H1 (cell line): Measurements from ENCODE around the gene BRPF1. TPM values are rescaled to one million over a fixed set of nuclear protein-coding genes. Genes with fewer than 3 reads are reported as not detected.

Source experiments
- ASH2L ChIP-seq: fragments of 200-600, 300-600 bp; sonication (generic); IDR thresholded peaks from one replicate; pipeline ENCODE4 v1.7.1; 2017; ENCODE audit warnings: low read length
- MAFK ChIP-seq: IDR thresholded peaks from 2 replicates; pipeline ENCODE4 v1.6.1; 2012; ENCODE audit warnings: low read depth, mild to moderate bottlenecking, improper control_type of control experiment, low read length
- POLR2A ChIP-seq, 2 experiments: IDR thresholded peaks; 1 replicate in 1 of 2; 2 replicates in 1 of 2; pipeline ENCODE4 v1.6.1; 2011; ENCODE audit warnings: low read depth in 2 of 2, low read length in 2 of 2, mild to moderate bottlenecking in 2 of 2; ENCODE audit errors: control extremely low read depth in 1 of 2
- POLR2AphosphoS5 ChIP-seq: IDR thresholded peaks from 2 replicates; pipeline ENCODE4 v1.6.1; 2011; ENCODE audit warnings: low read depth, low read length
- RFX5 ChIP-seq: IDR thresholded peaks from 2 replicates; pipeline ENCODE4 v1.6.1; 2011; ENCODE audit warnings: low read depth, low read length, improper control_type of control experiment, borderline replicate concordance
- polyA plus RNA-seq, 7 experiments: library from polyadenylated mRNA; depleted of rRNA in 3 of 7; stranded (reverse) in 5 of 7; unstranded in 2 of 7; fragments of >200 nt in 5 of 7; fragments of 200-250 nt in 2 of 7; gene quantifications; 1 replicate in 5 of 7; 2 replicates in 1 of 7; 4 replicates in 1 of 7; pipeline versions ENCODE4 v1.2.1 to v1.2.3, GENCODE V29; 2011 to 2013; ENCODE audit warnings: missing spikeins in 2 of 7, mixed read lengths in 2 of 7
- total RNA-seq: library from RNA; stranded (reverse); fragmentation: NEBNext Ultra II Directional; extraction: Animal tissue kit (Norgen Biotek cat#: 25700); gene quantifications from 2 replicates; pipeline ENCODE4 v1.2.1, GENCODE V29; 2021

BRPF1 gene
- total and polyA plus RNA-seq, 2 of the 8 experiments (the other 6 are each of a cell fraction or from before 2014, with no cell fraction given) = 11.3 to 21.7 TPM

DNA sequence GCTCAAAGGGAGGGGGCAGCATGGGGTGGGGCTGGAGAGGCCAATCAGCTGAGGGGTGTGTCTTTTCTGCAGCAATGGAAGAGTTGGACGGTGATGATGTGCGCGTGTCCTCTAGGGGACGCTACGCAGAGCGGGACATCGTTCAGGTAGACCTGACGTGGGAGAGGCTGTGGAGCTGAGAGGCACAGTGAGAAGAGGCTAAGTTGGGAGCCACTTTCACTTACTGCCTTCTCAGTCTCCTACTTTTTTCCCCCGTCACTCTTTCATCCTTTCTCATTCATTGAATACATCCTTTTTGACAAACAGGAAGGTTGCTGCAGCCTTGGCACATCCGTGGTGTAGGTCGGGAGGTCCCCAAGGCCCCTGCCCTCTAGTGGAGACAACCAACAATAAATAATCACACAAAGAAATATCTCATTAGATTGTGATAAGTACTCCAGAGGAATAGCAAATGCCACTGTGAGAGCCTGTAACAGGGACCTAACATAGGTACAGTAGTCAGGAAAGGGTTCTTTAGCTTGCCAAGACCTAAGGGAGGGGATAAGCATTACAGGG is 4.4 kb upstream of the BRPF1 start (continued):
- TF ChIP-seq MAFK (no peak), RFX5 (no peak), POLR2A (IDR thresholded peaks at IDR 0.05; ENCODE audit: control extremely low read depth in 1 of 2, low read depth in 2 of 2, low read length in 2 of 2) (0 out of 3 replicates have a peak, but pooled peaks of 1 of the 2 experiments have one; percentile 31), ASH2L (no peak), POLR2AphosphoS5 (peak; percentile 39; the same call in 1 of the 2 replicates)
